MM.1S (cell line): ENCODE results near the gene SP1.
"Not testable (repeated sequence)": the region's sequence is repeated elsewhere in the genome, so short reads cannot be mapped to it uniquely, and the experiment has no call there.

Experiments
- CTCF ChIP-seq: fragments of 300-600 bp; sonication (generic); IDR thresholded peaks from 2 replicates; pipeline ENCODE4 v1.5.1; 2016; ENCODE audit warnings: antibody characterized with exemption, low read length, mixed read lengths
- EZH2 ChIP-seq: fragments of 300-600 bp; sonication (generic); optimal IDR thresholded peaks from 2 replicates; pipeline ENCODE3; 2017; ENCODE audit warnings: low read depth, mild to moderate bottlenecking, antibody characterized with exemption, low read length, mixed read lengths
- EZH2phosphoT487 ChIP-seq: fragments of 300-600 bp; sonication (generic); IDR thresholded peaks from 2 replicates; pipeline ENCODE4 v1.6.1; 2018; ENCODE audit warnings: antibody characterized with exemption, low read length

- TF ChIP-seq CTCF, EZH2, EZH2phosphoT487: not testable (repeated sequence)
Measured at GRCh38 chr12:53402351-53402750, 22.4 kb downstream of the SP1 start.
